T47D (cell line): ENCODE data around the gene PLCXD1.

ENCODE experiments used
- DNase-seq, 2 experiments: peaks; one replicate each; pipeline versions ENCODE4 v3.0.0 to v3.0.0-alpha.2; 2011 to 2012; ENCODE audit warnings: low read depth in 1 of 2, low spot score in 1 of 2
- JUND ChIP-seq: IDR thresholded peaks from 2 replicates; pipeline ENCODE4 v1.6.1; 2012; ENCODE audit warnings: low read depth
- in situ Hi-C: cut with HindIII; loops from 2 replicates; pipeline ENCODE4 v1.10.0; 2016; ENCODE audit warnings: low sequenced_read_pairs, low pct_unique_long_range_greater_than_20kb

PLCXD1 gene

DNA sequence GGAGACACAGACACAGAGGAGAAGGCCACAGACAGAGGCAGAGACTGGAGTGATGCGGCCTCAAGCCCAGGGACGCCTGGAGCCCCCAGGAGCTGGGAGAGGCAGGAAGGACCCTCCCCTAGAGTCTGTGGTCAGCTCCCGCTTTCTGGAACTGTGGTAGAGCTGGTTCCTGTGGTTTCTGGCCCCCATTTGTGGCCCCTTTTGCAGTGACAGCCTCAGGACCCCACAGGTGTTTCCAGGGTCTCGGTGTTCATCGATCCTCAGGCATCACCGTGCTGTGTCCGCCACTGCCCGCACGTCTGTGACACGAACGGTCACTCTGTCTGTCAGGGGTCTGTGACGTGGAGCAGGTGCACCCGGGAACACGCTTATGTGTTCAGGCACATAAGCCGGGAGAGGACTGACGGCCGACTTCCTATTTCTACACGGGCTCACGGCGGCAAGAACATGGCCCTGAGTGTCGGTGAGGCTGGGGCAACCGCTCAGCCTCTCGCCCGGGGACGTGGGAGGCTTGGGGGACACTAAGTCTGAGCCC, 29.5 kb downstream of the PLCXD1 start:
- TF ChIP-seq JUND = no peak
- no peak for DNase-seq
- in situ Hi-C loops = no loop called here

DNA sequence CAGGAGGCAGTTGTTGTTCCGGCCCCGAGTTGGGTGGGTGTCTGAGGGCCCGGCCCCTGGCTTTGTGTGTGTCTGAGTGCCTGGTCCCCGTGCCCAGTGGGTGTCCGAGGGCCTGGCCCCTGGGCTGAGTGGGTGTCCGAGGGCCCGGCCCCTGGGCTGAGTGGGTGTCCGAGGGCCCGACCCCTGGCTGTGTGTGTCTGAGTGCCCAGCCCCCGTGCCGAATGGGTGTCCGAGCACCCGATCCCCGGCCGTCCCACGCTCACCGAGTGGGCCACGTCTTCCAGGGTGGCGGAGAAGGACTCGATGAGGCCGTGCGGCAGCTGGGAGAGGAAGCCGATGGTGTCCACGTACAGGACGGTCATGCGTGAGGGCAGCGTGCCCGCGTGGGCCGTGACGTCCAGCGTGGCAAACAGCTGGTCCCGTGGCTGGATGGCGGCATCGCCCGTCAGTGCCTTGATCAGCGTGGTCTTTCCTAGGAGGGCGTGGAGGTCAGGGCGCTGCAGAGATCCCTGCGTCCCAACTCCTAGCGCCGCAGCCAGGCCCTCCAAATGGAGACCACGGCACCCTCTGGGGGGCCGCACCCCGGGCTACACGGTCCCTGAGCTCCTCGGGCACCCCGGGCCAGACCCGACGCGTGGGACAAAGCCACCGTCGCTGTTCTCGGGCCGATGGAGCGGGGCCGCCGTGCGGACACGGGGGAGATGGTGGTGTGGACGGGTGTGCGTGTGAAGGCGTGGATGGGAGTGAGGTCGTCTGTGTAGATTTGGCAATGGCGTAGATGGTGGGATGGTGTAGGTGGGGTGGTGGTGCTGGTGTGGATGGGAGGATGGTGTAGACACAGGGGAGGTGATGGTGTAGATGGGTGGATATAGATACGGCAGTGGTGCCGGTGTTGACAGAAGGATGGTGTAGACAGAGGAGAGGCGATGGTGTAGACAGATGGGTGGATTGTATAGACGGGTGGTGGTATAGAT, 30.3 kb downstream of the PLCXD1 start:
- TF ChIP-seq JUND = no peak
- in situ Hi-C loops = no loop called here
- no peak for DNase-seq

DNA sequence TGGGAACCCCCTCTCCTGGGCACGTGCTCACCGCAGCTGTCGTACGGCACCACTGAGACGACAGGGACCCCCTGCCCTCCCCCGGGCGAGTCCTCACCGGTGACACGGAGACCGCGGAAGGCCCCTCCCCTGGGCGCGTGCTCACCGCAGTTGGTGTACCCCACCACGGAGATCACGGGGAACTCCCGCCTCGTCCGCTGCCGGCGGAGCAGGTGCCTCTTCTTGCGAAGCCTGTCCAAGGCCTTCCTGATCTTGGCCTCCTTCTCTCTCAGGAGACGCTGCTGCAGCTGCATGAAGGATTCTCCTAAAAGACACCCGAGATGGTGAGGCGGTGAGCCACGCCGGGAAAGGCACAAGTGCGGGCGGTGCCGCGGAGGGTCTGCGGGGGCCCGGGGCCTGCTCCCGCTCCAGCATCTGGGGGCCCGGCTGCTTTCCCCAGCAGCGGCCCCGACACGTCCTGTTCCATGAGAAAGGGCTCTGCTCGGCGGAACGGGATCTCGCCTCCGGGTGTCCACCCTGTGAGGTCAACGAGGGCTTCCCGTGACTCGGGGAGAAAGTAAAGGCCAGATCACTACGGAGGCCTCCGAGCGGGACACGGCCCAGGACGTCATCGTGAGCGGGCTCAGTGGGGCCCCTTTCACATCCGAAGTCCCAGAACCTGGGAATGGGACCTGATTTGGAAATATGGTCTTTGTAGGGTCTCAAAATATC, 31.6 kb downstream of the PLCXD1 start:
- DNase-seq = no peak
- in situ Hi-C loops = no loop called here
- no peak for TF ChIP-seq JUND

DNA sequence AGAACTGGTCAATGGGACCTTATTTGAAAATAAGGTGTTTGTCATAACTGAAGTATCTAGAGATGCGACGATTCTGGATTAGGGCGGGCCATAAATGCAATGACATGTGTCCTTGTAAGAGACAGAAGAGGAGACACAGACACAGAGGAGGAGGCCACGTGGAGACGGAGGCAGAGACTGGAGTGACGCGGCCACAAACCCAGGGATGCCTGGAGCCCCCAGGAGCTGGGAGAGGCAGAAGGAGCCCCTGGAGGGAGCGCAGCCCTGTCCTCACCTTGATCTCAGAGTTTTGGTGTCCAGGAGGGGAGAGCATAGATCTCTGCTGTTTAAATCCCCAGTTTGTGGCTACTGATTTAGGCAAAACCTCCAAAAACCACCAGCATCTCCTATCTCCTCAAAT, 32.4 kb downstream of the PLCXD1 start:
- TF ChIP-seq JUND = no peak
- no peak for DNase-seq

DNA sequence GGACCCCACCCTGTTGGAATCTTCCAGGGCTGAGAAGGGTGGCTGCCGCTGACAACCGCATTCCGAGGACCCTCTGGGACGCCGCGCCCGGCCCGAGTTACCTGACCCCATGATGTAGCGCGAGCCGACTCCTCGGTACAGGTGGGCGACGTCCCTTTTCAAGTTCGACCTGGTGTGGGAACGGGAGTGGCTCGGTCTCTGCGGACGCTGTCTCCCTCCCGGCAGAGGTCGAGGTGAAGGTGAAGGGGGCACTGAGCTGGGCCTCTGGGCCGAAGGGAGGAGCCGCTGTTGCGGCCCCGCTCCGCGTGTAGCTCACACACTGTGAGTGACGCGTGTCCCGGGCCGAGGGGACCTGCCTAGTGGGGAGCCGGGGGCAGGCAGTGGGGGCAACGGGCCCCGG, 32.9 kb downstream of the PLCXD1 start:
- TF ChIP-seq JUND = no peak
- in situ Hi-C loops = no loop called here
- DNase-seq = no peak

More for the DNA sequence above, 32.4 kb downstream of the PLCXD1 start:
- in situ Hi-C loops = no loop called here

DNA sequence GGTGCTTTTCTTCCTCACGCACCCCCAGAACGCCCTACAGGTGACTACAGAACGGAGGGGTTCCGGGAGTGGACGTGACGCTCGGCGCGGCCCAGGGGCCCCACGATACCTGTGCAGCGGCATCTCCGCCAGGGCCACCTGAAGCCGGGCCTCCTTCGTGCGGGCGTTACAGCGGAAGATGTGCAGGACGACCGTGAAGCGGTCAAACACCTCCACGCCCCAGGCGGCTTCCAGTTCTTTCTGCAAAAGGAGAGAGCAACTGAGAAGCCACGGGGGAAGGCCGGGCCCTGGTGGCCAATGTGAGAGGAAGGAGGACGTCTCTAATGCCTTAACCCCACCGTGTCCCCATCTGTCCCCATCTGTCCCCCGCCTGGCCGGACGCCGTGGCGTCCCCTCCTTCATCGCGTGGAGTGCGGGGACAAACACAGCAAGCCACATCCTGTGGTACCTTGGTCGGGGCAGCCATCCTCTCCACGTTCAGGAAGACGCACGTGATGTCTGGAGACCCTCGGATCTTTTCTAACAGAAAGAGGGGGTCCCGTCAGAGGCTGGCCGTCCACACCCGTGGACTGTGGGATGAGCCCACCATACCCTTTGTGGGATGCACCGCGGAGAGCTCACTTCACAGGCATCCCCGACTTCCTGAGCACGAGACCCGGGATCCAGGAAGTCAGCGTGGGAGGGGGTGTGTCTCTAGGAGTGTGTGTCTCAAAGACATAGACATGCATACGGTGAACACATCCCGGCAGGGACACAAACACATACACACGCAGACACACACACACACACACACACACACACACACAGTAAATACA, 33.8 kb downstream of the PLCXD1 start:
- TF ChIP-seq JUND = no peak
- in situ Hi-C loops = no loop called here

DNA sequence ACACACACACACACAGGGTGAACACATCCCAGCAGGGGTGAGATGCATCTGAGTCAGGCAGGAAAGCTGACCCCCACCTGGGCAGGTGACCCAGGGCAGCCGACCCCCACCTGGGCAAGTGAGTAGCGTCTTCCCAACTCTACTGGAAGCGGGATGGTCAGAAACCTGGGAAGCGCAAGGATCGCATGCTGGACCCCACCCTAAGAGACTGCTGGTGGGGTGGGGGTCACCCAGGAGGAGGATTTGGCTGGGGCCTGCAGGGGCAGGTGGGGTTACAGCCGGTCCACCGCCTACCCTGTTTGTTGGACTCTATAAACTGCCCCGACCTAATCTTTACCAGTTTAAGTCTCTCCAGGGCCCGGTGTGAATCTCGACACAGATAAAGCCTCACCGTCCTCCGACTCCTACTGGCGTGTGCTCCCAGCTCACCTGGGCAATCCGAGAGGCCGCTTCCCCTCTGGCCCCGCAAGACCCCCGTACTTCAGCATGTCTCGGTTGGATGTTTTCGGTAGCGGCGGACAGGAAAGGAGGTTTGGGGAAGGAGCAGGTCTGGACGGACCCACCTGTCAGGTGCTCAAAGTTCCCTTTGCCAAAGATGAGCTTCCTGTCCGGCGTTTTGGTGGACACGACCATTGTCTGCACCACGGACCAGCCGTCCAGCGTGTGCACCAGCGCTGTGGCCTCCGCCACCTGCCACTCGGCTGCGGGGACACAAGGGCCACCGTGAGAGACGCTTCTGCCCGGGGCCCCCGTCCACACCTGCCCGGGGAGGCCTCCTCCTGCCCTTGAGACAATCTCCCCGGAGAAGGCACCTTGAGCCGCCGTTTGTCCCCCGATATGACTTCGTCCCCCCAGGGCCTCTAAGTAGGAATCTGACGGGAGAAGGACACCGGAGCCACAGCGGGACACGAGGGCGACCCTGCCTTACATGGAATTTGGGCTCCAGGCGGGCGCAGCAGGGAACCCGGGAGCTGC, 35.5 kb downstream of the PLCXD1 start:
- in situ Hi-C loops = no loop called here
- TF ChIP-seq JUND = no peak
- DNase-seq = no peak

More for the DNA sequence above, 33.8 kb downstream of the PLCXD1 start:
- DNase-seq = peak in 1 of 2 experiments; percentile 18

DNA sequence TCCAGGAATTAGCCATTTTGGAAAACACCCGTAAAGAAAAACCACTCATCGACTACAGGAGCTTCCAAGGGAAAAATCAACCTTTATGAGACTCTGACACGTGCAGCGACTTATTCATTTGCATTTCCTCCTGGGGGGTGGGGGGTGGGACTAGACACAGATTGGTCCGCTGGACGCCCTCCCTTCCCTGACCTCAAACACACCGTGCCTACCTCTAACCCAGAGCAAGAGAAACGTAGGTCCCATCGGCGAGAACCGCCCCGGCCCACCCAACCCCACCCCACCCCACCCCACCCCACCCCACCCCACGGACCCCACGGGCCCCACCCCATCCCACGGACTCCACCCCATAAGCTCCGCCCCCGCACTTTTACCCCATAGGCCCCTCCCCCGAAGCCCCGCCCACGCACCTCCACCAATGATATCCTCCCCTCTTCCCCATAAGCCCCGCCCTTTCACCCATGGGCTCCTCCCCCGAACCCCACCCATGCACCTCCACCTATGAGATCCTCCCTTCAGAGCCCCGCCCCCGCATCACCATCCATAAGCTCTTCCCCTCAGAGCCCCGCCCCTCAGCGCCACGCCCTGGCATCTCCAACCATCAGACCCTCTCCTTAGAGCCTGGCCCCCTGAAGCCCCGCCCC, 36.4 kb downstream of the PLCXD1 start:
- TF ChIP-seq JUND = no peak
- in situ Hi-C loops = no loop called here
- DNase-seq = no peak

DNA sequence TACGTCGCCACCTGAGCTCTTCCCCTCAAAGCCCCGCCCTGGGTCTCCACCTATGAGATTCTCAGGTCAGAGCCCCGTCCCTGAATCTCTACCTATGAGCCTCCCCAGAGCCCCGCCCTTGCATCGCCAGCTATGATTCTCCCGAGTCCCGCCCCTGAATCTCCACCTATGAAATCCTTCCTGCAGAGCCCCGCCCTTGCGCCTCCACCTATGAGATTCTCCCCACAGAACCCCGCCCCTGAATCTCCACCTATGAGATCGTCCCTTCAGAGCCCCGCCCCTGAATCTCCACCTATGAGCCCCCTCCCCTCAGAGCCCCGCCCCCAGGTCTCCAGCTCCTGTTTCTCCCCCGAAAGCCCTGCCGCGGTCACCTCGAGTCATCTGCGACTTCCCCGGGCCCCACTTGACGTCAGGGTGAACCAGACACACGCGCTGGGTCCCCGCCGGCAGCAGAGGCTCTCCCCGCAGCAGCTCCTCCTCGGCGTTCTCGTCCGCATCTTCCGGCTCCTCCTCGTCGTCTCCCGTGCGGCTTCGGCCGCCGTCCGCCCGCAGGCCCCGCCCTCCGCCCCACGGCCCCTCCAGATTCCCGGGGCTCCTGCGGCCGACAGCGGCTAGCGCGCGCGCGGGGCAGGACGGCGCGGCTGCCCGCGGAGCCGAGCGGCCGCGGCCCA, 37.0 kb downstream of the PLCXD1 start:
- no peak for TF ChIP-seq JUND
- peak; percentile 89 to 99 for DNase-seq
- in situ Hi-C loops = no loop called here
